ENCODE measurements around the gene PRRC2C.

The PRRC2C gene

DNA sequence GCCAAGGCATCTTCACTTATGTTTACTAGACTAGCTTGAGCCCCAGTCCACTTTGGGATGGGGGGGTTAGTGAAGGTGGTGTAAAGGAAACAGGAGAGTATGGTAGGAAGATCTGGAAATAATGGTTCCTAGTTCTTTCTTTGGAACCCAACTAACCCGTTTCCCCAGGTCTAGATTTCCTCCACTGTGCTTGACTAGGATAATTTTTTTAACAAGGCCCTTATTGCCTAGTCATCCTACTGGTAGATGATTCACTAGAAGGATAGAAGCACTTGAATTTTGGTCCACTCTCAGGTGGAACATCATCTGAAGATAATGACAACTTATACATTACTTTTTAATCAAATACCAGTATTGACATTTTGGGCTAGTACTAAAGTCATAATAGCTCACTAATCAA is 90.8 kb downstream of the PRRC2C start:
- TF ChIP-seq CTCF (IDR thresholded peaks at IDR 0.05) = no peak

DNA sequence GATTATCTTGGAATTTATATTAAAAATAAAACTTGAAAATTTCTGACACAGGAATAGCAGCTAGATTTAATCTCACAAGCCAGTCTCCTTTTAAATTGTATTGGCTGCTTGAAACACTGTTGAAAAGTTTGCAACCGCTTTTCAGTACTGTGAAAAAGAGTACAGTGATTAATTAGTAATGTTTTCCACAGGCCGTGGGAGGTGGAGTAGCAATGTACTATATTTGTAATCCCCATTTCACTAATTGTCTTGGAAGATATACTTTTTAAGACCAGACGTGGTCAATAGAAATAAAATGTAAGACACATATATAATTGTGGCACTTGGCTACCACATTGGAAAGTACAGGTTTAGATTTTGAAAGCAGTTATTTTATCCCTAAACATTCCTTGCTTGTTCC is 95.9 kb downstream of the PRRC2C start:
- no peak for TF ChIP-seq CTCF (IDR thresholded peaks at IDR 0.05)

GRCh38 chr1:171581766-171582165 is 96.4 kb downstream of the PRRC2C start:
- no peak for TF ChIP-seq CTCF (IDR thresholded peaks at IDR 0.05)

DNA sequence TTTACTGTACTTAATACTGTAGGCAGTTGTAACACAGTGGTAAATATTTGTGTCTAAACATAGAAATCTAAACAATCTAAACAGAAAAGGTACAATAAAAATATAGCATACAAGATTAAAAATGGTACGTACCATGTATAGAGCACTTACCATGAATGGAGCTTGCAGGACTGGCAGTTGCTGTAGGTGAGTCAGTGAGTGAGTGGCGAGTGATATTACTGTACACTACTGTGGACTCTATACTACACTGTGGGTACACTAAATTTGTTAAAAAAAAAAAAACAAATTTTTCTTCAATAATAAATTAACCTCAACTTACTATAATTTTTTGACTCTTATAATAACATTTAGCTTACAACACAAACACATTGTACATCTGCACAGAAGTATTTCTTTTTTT is 97.3 kb downstream of the PRRC2C start:
- TF ChIP-seq CTCF (IDR thresholded peaks at IDR 0.05) = no peak

- no peak for TF ChIP-seq CTCF (IDR thresholded peaks at IDR 0.05)
Observed at GRCh38 chr1:171583591-171584201, 98.4 kb downstream of the PRRC2C start.

- no peak for TF ChIP-seq CTCF (IDR thresholded peaks at IDR 0.05)
Observed at GRCh38 chr1:171585715-171586114, 100.4 kb downstream of the PRRC2C start.

DNA sequence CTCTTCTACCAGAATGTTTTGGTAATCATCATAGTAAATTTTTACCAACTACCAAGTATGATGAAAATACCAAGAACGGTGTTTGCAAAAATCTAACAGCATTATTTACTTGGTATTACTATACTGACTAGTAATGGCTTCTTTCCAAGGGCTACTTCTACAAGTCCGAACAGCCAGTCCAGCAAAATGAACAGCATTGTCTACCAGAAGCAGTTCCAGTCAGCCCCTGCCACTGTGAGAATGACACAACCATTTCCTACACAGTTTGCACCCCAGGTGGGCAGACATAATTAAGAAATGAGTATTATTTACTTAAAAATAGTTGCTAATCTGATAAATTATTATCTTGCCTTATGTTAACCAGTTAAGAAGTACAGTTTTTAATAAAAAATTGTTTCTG is 102.9 kb downstream of the PRRC2C start:
- TF ChIP-seq CTCF (IDR thresholded peaks at IDR 0.05) = no peak

DNA sequence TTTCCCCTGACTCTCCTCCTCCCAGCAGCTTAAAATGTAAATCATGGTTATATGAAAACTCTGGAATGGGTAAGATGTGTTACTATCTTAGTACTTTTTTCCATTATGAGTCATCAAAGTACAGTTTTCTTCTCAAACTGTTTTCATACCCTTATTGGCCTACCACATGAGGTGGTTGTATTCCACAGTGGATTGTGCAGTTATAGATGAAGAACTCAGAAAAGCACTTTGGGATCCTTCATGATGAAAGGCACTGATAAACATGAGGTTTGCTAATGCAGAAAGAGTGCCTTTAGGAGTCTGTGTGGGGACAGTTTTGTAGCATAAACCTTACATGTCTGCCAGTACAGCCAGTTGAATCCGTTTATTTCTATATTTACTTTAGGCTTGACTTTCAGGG is 104.7 kb downstream of the PRRC2C start:
- no peak for TF ChIP-seq CTCF (IDR thresholded peaks at IDR 0.05)

All from LNCAP (cell line).